HepG2 (cell line): ENCODE data around the gene GJC1. TPM values are rescaled to one million over a fixed set of nuclear protein-coding genes. Genes with fewer than 3 reads are reported as not detected.
A peak's percentile ranks its signal among the peaks of the same experiment; 100 is the strongest.

Experiments used
- CBX2 ChIP-seq, 2 experiments: fragments of 200-600 bp in 1 of 2; sonication (generic); formaldehyde crosslinking in 1 of 2; IDR thresholded peaks; 2 replicates each; pipeline versions ENCODE4 v1.7.0 to v1.8.1; 2018 to 2022; ENCODE audit warnings: low read depth in 2 of 2, low read length in 1 of 2, mild to moderate bottlenecking in 1 of 2, missing genetic modification reagents in 1 of 2
- DDIT3 ChIP-seq: sonication (generic); formaldehyde crosslinking; IDR thresholded peaks from 2 replicates; pipeline ENCODE4 v1.4.0; 2020; ENCODE audit warnings: mild to moderate bottlenecking, missing genetic modification reagents
- DMAP1 ChIP-seq: IDR thresholded peaks from 2 replicates; pipeline ENCODE4 v1.6.1; 2016
- FOXJ3 ChIP-seq: sonication (generic); formaldehyde crosslinking; IDR thresholded peaks from 2 replicates; pipeline ENCODE4 v1.4.0; 2020; ENCODE audit warnings: missing genetic modification reagents, mild to moderate bottlenecking, borderline replicate concordance
- KLF12 ChIP-seq: sonication (generic); formaldehyde crosslinking; IDR thresholded peaks from 2 replicates; pipeline ENCODE4 v1.4.0; 2020; ENCODE audit warnings: missing genetic modification reagents, borderline replicate concordance
- MBNL3 ChIP-seq: fragments of 250-450 bp; sonication (Bioruptor Pico); conservative IDR thresholded peaks from 2 replicates; pipeline ENCODE4 v1.8.0; 2022; ENCODE audit warnings: mild to moderate bottlenecking, inconsistent platforms
- MTA3 ChIP-seq: sonication (generic); formaldehyde crosslinking; IDR thresholded peaks from 2 replicates; pipeline ENCODE4 v1.4.0; 2020; ENCODE audit warnings: missing genetic modification reagents
- MYNN ChIP-seq: sonication (generic); formaldehyde crosslinking; IDR thresholded peaks from 2 replicates; pipeline ENCODE4 v1.4.0; 2020; ENCODE audit warnings: mild to moderate bottlenecking, low read depth, missing genetic modification reagents
- NFKB2 ChIP-seq: sonication (generic); formaldehyde crosslinking; IDR thresholded peaks from 2 replicates; pipeline ENCODE4 v1.4.0; 2020; ENCODE audit warnings: missing genetic modification reagents, borderline replicate concordance
- PPARG ChIP-seq: conservative IDR thresholded peaks from 2 replicates; pipeline ENCODE4 v1.6.1; 2016; ENCODE audit warnings: missing biosample characterization, missing genetic modification reagents
- RBAK ChIP-seq: sonication (generic); formaldehyde crosslinking; IDR thresholded peaks from 2 replicates; pipeline ENCODE4 v1.5.1; 2020; ENCODE audit warnings: mild to moderate bottlenecking, missing genetic modification reagents
- THYN1 ChIP-seq: sonication (generic); formaldehyde crosslinking; IDR thresholded peaks from 2 replicates; pipeline ENCODE4 v1.8.1; 2023; ENCODE audit warnings: low read depth, mild to moderate bottlenecking, moderate library complexity, missing genetic modification reagents, borderline replicate concordance
- ZFY ChIP-seq: sonication (generic); formaldehyde crosslinking; IDR thresholded peaks from 2 replicates; pipeline ENCODE4 v1.4.0; 2020; ENCODE audit warnings: missing genetic modification reagents
- ZFYVE20 ChIP-seq: sonication (generic); formaldehyde crosslinking; IDR thresholded peaks from 2 replicates; pipeline ENCODE4 v1.8.0; 2023; ENCODE audit warnings: low read depth, mild to moderate bottlenecking, moderate library complexity, missing genetic modification reagents, borderline replicate concordance
- ZNF232 ChIP-seq: sonication (generic); formaldehyde crosslinking; IDR thresholded peaks from 2 replicates; pipeline ENCODE4 v1.4.0; 2020; ENCODE audit warnings: missing genetic modification reagents, borderline replicate concordance
- ZNF280D ChIP-seq: sonication (generic); formaldehyde crosslinking; IDR thresholded peaks from 2 replicates; pipeline ENCODE4 v1.5.1; 2020; ENCODE audit warnings: mild to moderate bottlenecking, missing genetic modification reagents
- ZNF354B ChIP-seq: sonication (generic); formaldehyde crosslinking; IDR thresholded peaks from 2 replicates; pipeline ENCODE4 v1.8.0; 2022; ENCODE audit warnings: mild to moderate bottlenecking, missing genetic modification reagents
- ZNF382 ChIP-seq: sonication (generic); formaldehyde crosslinking; IDR thresholded peaks from 2 replicates; pipeline ENCODE4 v1.5.0; 2020; ENCODE audit warnings: missing genetic modification reagents, mild to moderate bottlenecking, borderline replicate concordance
- ZNF710 ChIP-seq: sonication (generic); formaldehyde crosslinking; IDR thresholded peaks from 2 replicates; pipeline ENCODE4 v1.5.0; 2020; ENCODE audit warnings: mild to moderate bottlenecking, missing genetic modification reagents, borderline replicate concordance
- ZNF777 ChIP-seq: sonication (generic); formaldehyde crosslinking; IDR thresholded peaks from 2 replicates; pipeline ENCODE4 v1.4.0; 2020; ENCODE audit warnings: missing genetic modification reagents
- ZSCAN31 ChIP-seq: sonication (generic); formaldehyde crosslinking; IDR thresholded peaks from 2 replicates; pipeline ENCODE4 v1.5.0; 2020; ENCODE audit warnings: low read depth, mild to moderate bottlenecking, missing genetic modification reagents
- polyA plus RNA-seq, 8 experiments: library from polyadenylated mRNA; depleted of rRNA in 3 of 8; stranded (reverse) in 7 of 8; unstranded in 1 of 8; fragments of >200 nt; fragmentation: Illumina TruSeq in 4 of 8; extraction: Trizol in 4 of 8; gene quantifications; 2 replicates each; pipeline versions ENCODE4 v1.2.1 to v1.2.3, GENCODE V29; 2011 to 2016; ENCODE audit warnings: low read depth in 4 of 8, missing spikeins in 1 of 8, mixed read lengths in 1 of 8; ENCODE audit not compliant: insufficient read depth in 1 of 8
- total RNA-seq, 5 experiments: library from RNA; depleted of rRNA; stranded (reverse); fragments of >200 nt; fragmentation: Illumina TruSeq; extraction: Trizol; gene quantifications; 2 replicates each; pipeline ENCODE4 v1.2.3, GENCODE V29; 2016; ENCODE audit warnings: low read depth in 1 of 5
- TF ChIP-seq, protein P1 (sequence below): sonication (generic); formaldehyde crosslinking; conservative IDR thresholded peaks from 2 replicates; pipeline ENCODE4 v1.4.0; 2020; ENCODE audit warnings: missing genetic modification reagents

Gene GJC1
- total and polyA plus RNA-seq, 2 of the 13 experiments (the other 11 are each of a cell fraction or from before 2014, with no cell fraction given): 1.7 TPM

- TF ChIP-seq DDIT3 (CRISPR knock-in tag) (no peak), NFKB2 (CRISPR knock-in tag) (peak; percentile 55; the same call in 1 of the 2 replicates), MBNL3 (no peak), ZSCAN31 (CRISPR knock-in tag) (no peak), ZNF710 (no peak), MYNN (CRISPR knock-in tag) (no peak), ZNF280D (CRISPR knock-in tag) (no peak), ZNF354B (no peak), ZNF232 (CRISPR knock-in tag) (0 out of 2 replicates have a peak, but pooled peaks have one; percentile 49), THYN1 (CRISPR knock-in tag) (no peak), ZNF777 (CRISPR knock-in tag) (peak; percentile 93), DMAP1 (CRISPR knock-in tag) (no peak), FOXJ3 (CRISPR knock-in tag) (no peak), MTA3 (CRISPR knock-in tag) (no peak), RBAK (CRISPR knock-in tag) (no peak), ZFY (0 out of 2 replicates have a peak, but pooled peaks have one; percentile 39), ZFYVE20 (CRISPR knock-in tag) (0 out of 2 replicates have a peak, but pooled peaks have one; percentile 31), KLF12 (CRISPR knock-in tag) (no peak), ZNF382 (CRISPR knock-in tag) (no peak), CBX2 (IDR thresholded peaks at IDR 0.05; ENCODE audit: low read depth, low read length) (no peak), CBX2 (CRISPR knock-in tag; IDR thresholded peaks at IDR 0.05; ENCODE audit: low read depth) (peak; percentile 95), PPARG (no peak)
- TF ChIP-seq, protein P1, sequence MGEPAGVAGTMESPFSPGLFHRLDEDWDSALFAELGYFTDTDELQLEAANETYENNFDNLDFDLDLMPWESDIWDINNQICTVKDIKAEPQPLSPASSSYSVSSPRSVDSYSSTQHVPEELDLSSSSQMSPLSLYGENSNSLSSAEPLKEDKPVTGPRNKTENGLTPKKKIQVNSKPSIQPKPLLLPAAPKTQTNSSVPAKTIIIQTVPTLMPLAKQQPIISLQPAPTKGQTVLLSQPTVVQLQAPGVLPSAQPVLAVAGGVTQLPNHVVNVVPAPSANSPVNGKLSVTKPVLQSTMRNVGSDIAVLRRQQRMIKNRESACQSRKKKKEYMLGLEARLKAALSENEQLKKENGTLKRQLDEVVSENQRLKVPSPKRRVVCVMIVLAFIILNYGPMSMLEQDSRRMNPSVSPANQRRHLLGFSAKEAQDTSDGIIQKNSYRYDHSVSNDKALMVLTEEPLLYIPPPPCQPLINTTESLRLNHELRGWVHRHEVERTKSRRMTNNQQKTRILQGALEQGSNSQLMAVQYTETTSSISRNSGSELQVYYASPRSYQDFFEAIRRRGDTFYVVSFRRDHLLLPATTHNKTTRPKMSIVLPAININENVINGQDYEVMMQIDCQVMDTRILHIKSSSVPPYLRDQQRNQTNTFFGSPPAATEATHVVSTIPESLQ (CRISPR knock-in tag): no peak
Observed at GRCh38 chr17:44829523-44830358, at the start of gene GJC1 (continued).
